SH-SY5Y (cell line): ENCODE data around the gene DCAF8.

Source experiments
- GATA2 ChIP-seq: IDR thresholded peaks from 2 replicates; pipeline ENCODE4 v1.6.1; 2011; ENCODE audit warnings: mild to moderate bottlenecking, low read depth, low read length
- GATA3 ChIP-seq: IDR thresholded peaks from 2 replicates; pipeline ENCODE4 v1.6.1; 2011; ENCODE audit warnings: low read depth, mild to moderate bottlenecking, low read length, moderate library complexity

DNA sequence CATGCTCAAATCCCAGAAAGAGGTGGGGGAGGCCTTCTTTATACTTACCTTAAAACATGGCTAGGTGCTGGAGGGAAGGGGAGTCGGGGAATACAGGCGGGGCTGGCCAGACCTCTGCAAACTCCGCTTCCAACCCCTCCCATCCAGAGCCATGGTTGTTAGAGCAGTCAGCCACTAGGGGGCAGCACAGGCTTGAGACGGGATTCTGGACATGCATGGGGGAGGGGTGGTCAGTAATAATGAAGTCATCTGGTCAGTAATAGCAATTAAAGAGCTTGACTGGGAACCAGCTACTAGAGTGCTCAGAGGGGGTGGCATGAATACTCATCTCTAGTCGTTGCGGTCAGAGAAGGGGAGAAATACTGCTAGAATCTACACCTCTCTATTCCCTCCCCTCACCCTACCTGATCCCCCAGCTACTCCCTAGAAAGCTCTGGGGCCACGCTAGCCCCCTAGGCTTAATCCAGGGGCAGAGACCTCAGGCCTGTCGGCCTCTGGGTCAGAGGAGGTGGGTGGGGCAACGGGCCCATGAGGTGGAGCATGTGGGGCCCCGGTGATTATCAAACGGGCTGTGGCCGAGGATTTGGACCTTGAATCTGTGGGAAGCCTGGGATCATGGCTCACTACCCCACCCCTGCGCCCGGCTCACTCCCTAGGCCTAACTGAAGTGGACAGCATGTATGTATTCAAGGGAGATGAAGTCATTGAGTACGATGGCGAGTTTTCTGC, 69.1 kb downstream of the DCAF8 start:
- TF ChIP-seq GATA2 (no peak), GATA3 (no peak)
